HG03280 (cell line): ENCODE data around the gene FYB1.

Experiments
- ATAC-seq: cut with Tn5 transposase; IDR thresholded peaks from one replicate; pipeline ENCODE4 v1.9.1; 2021; ENCODE audit warnings: mild to moderate bottlenecking, moderate library complexity; ENCODE audit not compliant: unreplicated experiment

The FYB1 gene

DNA sequence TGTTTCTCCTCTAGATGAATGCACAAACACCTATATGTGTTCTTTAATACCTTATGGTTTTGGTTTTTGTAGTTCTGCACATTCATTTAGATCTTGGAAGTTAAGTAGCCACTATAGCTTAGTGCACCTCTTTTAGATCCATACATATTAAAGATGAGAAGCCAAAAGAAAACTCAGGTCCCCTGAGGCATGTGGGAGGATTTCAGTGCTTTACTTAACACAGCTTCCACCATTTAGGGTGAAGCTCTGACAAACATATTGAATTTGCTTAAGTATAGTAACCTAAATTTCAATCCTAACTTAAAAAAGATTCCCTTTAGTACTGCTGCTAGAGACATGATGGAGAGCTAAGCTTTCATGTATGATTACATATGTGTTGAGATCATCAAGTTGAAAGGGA is 119.5 kb downstream of the FYB1 start:
- ATAC-seq, result no peak

DNA sequence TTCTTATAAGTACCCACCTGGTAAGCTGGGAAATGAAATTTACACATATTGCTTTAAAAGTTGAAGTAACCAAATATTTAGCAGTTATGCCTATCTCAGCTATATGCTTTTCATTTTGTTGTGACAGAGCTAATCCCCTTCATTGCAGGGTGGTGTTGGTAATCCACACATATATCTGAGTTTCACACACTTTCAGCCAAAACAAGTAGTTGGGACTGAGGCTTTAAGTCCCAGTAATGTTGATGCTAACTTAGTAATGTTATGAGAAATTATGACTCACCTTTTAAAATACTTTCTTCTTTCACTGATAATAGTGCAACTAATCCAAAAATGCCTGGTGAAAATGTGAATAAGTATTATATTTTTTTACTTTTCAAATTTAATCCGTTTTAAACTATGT is 126.0 kb downstream of the FYB1 start:
- no peak for ATAC-seq

DNA sequence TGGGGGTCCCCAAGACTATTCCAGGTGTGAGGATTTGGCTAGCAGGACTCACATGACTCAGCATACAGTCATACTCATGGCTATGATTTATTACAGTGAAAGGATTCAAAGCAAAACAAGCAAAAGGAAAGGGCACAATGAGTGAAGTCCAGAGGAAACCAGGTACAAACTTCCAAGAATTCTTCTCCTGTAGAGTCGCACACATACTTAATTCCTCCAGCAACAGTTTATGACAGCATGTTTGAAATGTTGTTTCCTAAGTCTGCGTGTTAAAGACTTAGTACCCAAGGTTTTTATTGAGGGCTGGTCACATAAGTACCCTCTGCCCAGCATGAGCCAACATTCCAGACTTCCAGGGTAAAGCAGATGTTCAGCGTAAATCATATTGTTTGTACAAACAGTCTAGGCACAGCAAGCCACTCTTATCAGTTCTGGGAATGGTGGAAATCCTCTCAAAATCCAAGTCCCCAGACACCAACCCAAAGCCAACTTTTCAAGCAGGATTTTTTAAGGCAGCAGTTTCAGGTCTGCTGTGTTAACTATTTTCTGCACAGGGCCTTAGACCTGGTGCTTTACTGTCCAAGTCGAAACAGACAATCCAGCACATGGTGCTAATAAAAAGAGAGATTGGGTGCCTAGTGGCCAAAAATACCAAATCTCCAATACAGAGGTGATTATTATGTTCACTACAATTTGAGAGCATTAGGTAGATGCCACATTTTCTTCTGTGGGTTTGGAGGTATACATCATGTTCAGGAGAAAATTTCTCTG is 126.6 kb downstream of the FYB1 start:
- no peak for ATAC-seq

DNA sequence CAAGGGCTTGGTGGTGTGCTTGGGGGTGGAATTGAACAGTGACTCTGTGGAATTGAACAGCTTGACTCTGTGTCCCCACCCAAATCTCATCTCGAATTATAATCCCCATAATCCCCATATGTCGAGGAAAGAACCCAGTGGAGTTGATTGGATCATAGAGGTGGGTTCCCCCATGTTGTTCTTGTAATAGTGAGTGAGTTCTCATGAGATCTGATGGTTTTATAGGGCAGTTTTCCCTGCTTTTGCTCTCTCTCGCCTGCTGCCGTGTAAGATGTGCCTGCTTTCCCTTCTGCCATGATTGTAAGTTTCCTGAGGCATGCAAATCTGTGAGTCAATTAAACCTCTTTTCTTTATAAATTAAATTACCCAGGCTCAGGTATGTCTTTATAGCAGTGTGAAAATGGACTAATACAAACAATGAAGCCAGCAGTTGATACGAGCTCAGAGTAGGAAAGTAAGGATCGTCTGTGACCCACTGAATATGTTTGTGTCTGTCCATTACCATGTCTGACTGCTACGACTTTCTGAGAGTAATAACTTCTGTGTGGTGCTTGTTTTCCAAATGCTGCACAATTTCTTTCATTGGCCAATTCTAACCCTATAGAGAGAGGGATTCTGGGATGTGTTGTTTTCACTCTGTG is 127.3 kb downstream of the FYB1 start:
- no peak for ATAC-seq

DNA sequence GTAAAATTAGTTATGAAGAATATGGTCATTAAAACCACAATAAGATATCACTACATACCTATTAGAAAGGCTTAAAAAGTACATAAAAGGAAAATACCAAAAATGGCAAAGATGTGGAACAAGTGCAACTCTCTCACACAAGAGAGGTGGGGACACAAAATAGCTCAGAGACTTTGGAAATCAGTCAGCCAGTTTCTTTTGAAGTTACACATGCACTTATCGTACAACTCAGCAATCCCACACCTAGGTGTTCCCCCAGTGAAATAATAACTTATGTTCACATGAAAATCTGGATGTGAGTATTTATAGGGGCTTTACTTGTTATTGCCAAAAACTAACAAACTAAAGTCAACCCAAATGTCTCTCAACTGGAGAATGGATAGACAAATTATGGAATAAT is 135.4 kb downstream of the FYB1 start:
- no peak for ATAC-seq

DNA sequence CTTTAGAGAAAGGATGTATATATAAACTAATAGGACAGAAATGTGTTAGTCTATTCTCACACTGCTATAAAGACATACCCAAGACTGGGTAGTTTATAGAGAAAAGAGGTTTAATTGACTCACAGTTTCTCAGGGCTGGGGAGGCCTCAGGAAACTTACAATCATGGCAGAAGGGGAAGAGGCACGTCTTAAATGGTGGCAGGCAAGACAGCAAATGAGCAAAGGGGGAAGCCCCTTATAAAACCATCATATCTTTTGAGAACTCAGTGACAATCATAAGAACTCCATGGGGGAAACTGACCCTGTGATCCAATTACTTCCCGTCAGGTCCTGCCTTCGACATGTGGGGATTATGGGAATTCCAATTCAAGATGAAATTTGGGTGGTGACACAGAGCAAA is 136.4 kb downstream of the FYB1 start:
- ATAC-seq, result no peak

DNA sequence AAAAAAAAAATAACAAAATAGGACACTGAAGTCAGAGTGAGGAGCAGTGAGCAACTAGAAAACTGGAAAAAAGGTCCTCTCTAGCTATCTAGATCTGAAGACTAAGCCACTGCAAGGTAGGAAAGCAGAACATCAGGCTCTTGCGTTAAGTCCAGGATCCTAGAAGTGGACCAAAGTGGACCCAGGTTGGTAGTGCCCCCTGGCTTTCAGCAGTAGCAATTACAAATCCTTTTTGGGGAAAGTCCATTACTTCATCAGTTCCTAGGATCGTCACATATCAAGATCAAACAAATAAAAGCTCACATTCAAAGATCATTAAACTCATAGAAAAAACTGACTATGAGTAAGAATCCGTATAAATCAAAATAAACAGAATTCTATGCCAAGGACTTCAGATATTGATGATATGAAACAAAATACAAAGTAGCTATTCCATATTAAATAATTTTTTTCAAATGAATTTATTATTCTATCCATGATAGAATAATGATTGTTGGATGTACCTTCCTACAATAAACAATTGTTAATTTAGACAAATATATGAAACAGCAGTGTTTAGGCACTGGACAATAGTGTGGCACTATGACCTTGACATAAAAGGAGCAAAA is 138.7 kb downstream of the FYB1 start:
- ATAC-seq, result no peak

DNA sequence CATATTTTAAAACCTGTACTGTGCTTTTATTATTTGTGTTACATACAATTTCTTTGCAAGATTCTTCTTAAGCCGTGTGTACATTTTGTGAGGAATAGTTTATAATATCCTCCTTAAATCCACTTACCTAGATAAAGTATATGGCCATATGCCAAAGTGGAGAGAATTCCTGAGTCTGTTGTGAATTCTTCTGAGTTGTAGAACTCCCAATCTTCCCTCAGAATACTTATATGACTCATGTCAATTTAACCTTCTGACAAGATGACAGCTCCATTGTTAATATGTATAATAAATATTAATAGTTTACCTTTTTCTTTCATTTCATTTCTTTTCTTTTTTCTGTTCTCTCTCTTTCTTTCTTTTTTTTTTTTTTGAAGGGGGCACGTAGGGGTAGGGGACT is 139.2 kb downstream of the FYB1 start:
- no peak for ATAC-seq

DNA sequence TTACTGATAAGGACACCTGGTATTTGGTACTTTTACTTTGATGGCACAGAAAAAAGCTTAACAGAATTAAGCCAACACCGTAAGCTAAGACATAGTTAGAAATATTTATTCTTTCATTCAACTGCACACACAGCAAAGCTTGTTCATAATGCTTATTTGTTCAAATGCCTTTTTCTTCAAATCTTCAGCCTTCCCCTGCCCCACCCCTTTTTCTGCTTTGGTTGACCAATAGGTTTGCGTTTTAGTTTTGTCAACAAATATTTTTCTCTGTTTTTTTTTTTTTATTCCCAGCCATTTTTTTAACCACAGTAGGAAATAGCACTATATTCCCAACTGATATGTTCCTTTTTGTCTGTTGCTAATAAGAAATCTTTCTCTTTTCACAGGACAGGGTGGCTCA is 140.2 kb downstream of the FYB1 start:
- ATAC-seq, result no peak

DNA sequence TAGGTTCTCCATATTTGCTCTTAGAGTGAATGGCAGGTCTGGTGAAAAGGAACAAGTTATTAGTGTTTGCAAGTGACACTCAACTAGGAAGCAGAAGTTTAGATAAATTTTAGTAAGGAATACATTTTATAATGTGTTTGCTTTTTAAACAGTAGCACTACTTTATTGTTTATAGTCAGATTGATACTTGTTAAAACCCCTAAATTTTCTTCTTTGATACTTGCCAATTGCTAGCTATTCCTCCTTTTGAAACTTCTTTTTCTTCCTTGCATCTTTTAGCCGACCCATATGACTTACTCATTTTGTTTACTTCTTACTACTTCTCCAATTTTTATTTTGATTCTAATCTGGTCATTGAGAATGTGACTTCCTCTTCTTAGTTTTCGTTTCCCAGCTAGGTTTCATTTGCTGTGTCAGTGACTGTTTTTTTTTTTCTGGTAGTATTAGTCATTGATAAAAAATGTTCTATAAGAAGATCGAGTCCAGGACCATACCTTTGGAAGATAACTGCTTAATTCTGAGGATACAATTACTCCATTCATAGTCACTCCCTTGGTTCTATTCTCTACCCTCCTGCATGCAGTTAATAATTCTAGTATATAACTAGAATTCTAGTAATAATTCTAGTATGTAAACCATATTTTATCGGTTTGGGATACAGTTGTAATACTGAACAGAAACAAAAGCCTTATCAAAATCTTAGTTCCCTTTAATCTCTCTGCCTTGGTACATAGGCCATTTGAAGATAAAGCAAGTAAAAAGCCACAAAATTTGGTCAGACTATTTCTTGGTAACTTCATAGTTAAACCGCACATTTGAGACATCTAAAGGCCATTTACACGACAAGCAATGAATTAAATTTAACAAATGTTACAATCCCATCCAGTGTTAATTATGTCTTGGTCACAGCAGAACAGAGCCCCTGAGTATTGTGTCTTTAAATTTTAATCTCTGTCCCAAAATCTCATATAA is 142.3 kb downstream of the FYB1 start:
- no peak for ATAC-seq

DNA sequence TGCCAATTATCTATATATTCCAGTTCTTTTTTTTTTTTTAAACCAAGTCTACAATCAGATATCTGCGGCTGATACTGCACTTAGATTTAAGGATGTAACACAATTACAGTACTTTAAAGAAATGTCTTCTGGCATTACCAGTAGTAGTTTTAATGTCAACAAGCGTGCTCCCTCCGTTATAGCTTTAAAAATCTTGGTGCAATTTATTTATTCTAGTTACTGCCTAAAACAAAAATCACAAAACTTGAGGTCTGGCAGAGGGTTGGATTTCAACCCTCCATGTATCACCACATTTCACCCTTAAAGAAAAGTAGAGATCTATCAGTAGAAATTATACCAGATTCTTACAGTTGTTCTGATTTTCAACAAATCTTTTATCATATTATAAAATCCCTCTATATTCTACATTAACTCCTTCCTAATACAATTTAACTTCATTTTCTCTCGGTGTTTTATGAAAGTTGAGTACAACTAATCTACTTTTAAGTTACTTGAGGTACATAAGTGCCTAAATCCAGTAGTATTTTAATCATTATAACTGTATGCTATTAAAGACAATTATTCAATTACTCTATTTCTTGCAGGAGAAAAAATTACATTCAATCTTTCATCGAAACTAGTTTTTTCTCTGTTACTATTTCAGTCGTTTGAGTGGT is 143.1 kb downstream of the FYB1 start:
- ATAC-seq, result no peak

DNA sequence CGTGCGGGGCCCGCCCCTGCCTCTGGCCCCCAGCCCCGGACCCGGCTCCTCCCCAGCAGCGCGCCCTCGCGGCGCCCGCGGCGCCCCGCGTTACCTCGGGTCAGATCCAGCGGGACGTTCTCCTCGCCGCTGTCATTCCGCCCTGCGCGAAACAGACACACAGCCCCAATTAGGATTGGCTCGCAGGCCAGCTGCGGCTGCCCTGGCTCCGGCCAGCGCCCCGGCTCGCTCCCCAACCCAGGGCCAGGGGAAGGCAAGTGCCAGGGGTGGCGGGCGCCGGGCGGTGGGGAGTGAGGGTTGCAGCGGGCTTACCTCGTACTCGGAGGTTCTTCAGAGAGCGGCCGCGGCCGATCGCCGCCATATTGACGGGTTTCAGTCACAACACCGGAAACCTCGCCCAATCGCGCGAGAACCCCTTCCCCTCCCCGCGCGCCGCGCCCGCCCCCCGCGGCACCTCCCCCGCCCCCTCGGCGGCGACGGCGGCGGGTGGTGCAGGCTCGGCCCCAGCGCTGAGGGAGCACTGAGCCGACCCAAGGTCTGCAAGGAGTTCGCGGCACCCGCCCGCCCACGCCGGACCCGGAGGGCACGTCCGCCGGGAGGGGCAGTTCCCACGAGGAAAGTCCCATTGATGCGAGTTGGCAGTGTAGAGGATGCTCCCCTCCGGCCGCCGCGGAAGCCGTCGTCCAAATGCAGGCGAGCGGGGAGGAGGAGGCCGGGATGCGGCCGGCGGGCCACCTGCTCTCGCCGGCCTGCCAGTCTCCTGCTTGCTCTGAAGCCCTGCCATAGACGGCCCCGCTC is 145.1 kb downstream of the FYB1 start, which contains the start of gene RICTOR:
RICTOR (minus strand) TSS at position 383 of the 798 bp plus-strand sequence; CDS start at position 361, 22 bp downstream.
- ATAC-seq, result peak; percentile 75

DNA sequence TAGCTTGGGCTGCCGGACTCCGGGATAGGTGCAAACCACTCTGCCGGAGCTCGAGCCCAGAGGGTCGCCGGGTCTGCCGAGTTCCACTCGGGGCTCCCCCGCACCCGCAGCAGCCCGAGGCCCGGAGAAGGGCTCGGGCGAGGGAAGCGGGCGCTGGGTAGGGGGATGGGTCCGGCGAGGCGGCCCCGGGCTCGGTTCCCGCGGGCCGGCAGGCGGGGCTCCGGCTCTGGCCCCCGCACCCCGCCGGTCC is 145.7 kb downstream of the FYB1 start:
- peak; percentile 30 for ATAC-seq

DNA sequence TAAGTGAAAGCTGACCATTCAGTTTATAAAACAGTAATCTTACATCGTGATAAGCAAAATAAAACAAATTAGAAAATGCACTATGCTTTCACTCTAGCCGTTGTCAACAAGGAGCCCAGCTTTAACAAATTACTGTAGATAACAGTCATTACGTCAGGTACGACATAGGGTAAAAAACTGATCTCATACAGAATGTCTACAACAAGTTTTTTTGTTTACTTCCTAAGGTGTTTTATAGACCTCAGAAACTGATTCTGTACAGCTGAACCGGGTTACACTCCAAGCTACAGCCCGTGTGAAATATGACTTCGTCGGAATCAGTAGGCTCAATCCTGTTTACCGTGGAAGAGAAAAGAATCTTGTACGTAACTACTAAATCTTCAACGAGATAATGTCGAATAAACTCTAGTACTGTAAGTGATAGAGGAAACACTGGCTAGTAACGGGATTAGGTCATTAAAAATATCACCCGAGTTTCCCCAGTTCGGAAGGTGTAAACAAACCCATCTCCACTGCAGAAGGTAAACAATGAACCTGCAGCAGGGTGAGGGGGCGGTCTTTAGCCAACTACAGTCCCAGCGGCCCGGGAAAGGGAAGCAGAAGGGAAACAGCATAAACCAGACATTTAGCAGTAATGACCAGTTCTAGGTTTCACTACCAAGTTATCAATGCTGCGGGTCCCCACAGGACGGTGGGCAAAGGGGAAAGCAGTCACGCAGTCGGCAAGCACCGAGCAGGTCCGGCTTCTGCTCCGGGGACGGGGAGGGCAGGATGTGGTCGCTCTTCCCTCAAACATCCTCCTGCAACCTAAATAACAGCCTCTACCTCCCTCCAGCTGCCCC is 146.2 kb downstream of the FYB1 start:
- peak; percentile 32 for ATAC-seq

DNA sequence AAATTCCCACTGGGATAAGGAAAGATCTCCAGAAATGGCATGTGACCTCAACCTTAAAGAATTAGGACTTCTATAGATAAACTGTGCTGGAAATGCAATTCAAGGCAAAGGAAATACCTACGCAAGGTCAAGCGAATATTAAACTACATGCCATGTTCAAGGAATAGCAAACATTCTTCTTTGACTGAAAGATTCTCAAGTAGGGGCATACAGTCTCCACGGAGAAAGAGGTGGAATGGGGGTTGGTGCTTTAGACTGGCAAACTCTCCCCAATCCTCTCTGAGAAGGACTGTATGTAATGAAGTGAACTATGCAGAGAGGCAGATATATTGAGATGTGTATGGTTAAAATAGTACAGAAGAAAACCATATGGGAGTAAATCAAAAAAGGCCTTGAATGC is 151.3 kb downstream of the FYB1 start:
- no peak for ATAC-seq

DNA sequence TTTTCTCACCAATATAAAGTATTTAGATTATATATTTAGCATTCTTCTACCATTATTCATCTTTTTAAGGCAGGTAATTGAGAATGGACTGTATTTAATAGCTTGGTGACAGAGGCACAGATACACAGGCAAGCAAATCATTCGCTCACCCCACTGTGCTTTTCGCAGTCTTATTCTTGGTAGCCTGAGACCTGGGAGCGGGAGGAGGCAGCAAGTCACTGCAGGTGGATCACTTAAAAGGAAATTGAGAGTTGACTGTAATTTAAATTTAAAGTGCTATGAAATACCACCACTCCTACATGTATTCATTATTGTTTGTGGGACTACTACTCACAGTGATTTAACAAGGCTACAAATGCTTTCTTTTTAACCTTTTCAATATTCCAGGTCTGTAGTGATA is 154.9 kb downstream of the FYB1 start:
- no peak for ATAC-seq

DNA sequence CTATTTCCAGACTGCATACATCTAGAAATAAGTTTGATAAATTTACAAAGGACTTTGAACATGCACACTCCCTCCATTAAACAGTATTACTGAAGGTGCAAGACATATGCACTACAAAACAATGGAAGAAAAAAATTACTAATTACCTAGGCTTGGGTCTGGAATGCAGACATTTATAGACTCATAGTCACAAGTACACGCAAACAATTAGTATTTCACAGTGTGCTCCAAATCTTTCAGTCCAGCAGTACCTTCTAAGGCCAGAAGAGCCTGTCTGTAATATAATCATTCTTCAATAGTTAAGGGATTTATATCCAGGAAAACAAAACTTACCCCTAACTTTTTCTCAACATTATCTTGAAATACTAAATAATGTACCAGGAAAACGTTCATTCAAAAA is 156.3 kb downstream of the FYB1 start:
- ATAC-seq, result no peak

DNA sequence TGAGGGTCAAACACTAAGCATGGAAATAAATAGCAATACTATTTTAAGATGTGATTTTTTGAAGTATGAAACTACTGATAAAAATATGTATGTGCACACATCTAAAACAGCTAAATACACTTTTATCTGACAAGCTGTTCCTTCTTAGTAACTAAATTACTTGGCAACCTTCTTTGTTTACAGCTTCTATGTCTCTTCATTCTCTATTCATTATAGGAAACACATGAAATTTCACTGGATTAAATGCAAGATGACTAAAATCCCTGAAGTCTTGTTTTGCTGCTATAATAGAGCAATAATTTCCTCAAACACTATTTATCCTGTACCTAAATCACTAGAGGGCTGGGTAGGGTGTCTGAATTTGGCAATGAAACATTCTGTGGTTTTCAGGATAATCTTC is 156.8 kb downstream of the FYB1 start:
- no peak for ATAC-seq

DNA sequence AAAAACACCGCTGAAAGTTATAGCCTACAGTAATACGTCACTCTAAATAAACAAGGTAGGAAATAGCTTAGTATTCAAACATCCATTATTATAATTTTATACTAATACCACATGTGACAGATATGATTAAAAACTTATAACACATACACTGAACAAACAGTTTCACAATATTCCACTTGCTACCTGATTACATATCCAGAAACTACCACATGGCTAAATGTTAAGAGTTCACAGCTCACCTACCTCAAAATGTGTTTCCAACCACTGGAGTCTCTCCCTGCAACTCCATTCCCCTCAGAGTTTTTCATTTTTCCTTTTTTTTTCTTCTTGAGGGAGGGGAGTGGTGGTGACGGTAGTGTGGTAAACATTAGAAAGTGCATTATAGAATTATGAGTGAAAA is 157.3 kb downstream of the FYB1 start:
- ATAC-seq, result no peak
